Endometrial microvascular endothelial cells (primary cell): Measurements from ENCODE around the gene USHBP1. TPM values are rescaled to one million over a fixed set of nuclear protein-coding genes. Genes with fewer than 3 reads are reported as not detected.

Source experiments
- in situ Hi-C: cut with HindIII; loops from 2 replicates; pipeline ENCODE4 v1.10.0; 2017; ENCODE audit warnings: low sequenced_read_pairs, low pct_unique_long_range_greater_than_20kb; ENCODE audit errors: inconsistent ontology term
- total RNA-seq: library from RNA; depleted of rRNA; stranded (reverse); fragments of >200 nt; gene quantifications from one replicate; pipeline ENCODE4 v1.2.3, GENCODE V29; 2015; ENCODE audit errors: inconsistent ontology term

Gene USHBP1
- total RNA-seq, 1 donor from 2014 or later: 18.5 TPM

- in situ Hi-C loops: no loop called here
Measured at GRCh38 chr19:17268754-17269153, 4.2 kb upstream of the USHBP1 start.

- in situ Hi-C loops: no loop called here
Measured at GRCh38 chr19:17266975-17267788, 2.6 kb upstream of the USHBP1 start, which contains the start of gene BABAM1. Gene BABAM1, plus strand, starts transcription at chr19:17267443. Its CDS starts 1,364 bp downstream, at chr19:17268807.

GRCh38 chr19:17266589-17266974 lies 2.0 kb upstream of the USHBP1 start:
- in situ Hi-C loops: no loop called here

GRCh38 chr19:17266026-17266425 lies 1.5 kb upstream of the USHBP1 start:
- in situ Hi-C loops: no loop called here

GRCh38 chr19:17263712-17264640 lies 569 bp downstream of the USHBP1 start:
- in situ Hi-C loops: no loop called here

- in situ Hi-C loops: no loop called here
Measured at GRCh38 chr19:17262557-17262956, 2.0 kb downstream of the USHBP1 start.

- in situ Hi-C loops: no loop called here
Measured at GRCh38 chr19:17260842-17261325, 3.7 kb downstream of the USHBP1 start.

GRCh38 chr19:17259934-17260333 lies 4.6 kb downstream of the USHBP1 start:
- in situ Hi-C loops: no loop called here

GRCh38 chr19:17259118-17259780 lies 5.3 kb downstream of the USHBP1 start:
- in situ Hi-C loops: no loop called here

GRCh38 chr19:17256130-17256529 lies 8.4 kb downstream of the USHBP1 start:
- in situ Hi-C loops: no loop called here

GRCh38 chr19:17255150-17255621 lies 9.4 kb downstream of the USHBP1 start:
- in situ Hi-C loops: no loop called here

- in situ Hi-C loops: no loop called here
Measured at GRCh38 chr19:17254636-17255035, 9.9 kb downstream of the USHBP1 start.

GRCh38 chr19:17249887-17250548 lies 14.5 kb downstream of the USHBP1 start:
- in situ Hi-C loops: no loop called here

- in situ Hi-C loops: no loop called here
Measured at GRCh38 chr19:17248011-17248776, 16.4 kb downstream of the USHBP1 start.

GRCh38 chr19:17246681-17247425 lies 17.7 kb downstream of the USHBP1 start:
- in situ Hi-C loops: no loop called here

GRCh38 chr19:17245535-17245984 lies 19.0 kb downstream of the USHBP1 start, which contains the start of gene NR2F6:
Gene NR2F6, minus strand, starts transcription at chr19:17245919. Its CDS starts 699 bp downstream, at chr19:17245220.
- in situ Hi-C loops: no loop called here
